SK-N-SH (cell line): ENCODE data around the gene MED8.

ENCODE experiments used
- EP300 ChIP-seq, 2 experiments: IDR thresholded peaks; 2 replicates each; pipeline versions ENCODE4 v1.4.0 to v1.6.1; 2012; ENCODE audit warnings: borderline replicate concordance in 1 of 2, low read depth in 1 of 2, low read length in 1 of 2
- RFX5 ChIP-seq: IDR thresholded peaks from 2 replicates; pipeline ENCODE4 v1.6.1; 2012; ENCODE audit warnings: mild to moderate bottlenecking, improper control_type of control experiment, low read length
- TF ChIP-seq, protein P1 (sequence below): fragments of 200-600 bp; sonication (generic); IDR thresholded peaks from 2 replicates; pipeline ENCODE4 v1.6.1; 2017; ENCODE audit warnings: antibody characterized with exemption, mild to moderate bottlenecking, moderate library complexity
- TF ChIP-seq, protein P2 (sequence below): IDR thresholded peaks from 2 replicates; pipeline ENCODE4 v1.4.0; 2012; ENCODE audit warnings: low read depth, borderline replicate concordance

DNA sequence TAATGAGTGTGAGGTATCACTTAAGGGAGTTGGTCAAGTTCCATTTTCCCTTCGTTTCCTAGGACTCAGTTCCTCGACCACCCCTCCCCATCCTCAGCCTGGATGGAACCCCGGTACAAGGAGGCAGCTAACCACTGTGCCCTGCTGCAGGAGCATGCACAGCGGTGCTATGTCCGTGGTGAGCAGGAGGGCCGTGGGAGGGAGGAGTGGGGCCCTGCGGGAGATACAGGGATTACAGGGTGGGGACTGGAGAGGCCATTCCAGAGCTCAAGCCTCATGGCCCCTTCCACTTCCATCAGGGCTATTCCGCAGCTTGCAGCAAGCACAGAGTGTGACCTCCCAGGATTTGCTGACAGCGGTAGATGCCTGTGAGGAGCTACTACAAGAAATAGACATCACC is 38.3 kb upstream of the MED8 start:
- TF ChIP-seq RFX5 (no peak), EP300 (IDR thresholded peaks at IDR 0.05; ENCODE audit: borderline replicate concordance in 1 of 2, low read depth in 1 of 2, low read length in 1 of 2) (no peak)
- TF ChIP-seq, protein P1, sequence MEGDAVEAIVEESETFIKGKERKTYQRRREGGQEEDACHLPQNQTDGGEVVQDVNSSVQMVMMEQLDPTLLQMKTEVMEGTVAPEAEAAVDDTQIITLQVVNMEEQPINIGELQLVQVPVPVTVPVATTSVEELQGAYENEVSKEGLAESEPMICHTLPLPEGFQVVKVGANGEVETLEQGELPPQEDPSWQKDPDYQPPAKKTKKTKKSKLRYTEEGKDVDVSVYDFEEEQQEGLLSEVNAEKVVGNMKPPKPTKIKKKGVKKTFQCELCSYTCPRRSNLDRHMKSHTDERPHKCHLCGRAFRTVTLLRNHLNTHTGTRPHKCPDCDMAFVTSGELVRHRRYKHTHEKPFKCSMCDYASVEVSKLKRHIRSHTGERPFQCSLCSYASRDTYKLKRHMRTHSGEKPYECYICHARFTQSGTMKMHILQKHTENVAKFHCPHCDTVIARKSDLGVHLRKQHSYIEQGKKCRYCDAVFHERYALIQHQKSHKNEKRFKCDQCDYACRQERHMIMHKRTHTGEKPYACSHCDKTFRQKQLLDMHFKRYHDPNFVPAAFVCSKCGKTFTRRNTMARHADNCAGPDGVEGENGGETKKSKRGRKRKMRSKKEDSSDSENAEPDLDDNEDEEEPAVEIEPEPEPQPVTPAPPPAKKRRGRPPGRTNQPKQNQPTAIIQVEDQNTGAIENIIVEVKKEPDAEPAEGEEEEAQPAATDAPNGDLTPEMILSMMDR = no peak
- TF ChIP-seq, protein P2, sequence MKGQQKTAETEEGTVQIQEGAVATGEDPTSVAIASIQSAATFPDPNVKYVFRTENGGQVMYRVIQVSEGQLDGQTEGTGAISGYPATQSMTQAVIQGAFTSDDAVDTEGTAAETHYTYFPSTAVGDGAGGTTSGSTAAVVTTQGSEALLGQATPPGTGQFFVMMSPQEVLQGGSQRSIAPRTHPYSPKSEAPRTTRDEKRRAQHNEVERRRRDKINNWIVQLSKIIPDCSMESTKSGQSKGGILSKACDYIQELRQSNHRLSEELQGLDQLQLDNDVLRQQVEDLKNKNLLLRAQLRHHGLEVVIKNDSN = no peak
